Suppressor macrophage (primary cell): Measurements from ENCODE around the gene MYBBP1A.
A peak's percentile ranks its signal among the peaks of the same experiment; 100 is the strongest.
"Not testable (repeated sequence)": the region's sequence is repeated elsewhere in the genome, so short reads cannot be mapped to it uniquely, and the experiment has no call there.

Experiments used
- DNase-seq, 4 experiments: peaks; one replicate each; pipeline ENCODE4 v3.0.0-alpha.2; 2020 to 2022

MYBBP1A gene

GRCh38 chr17:4590042-4590441, 34.9 kb upstream of the MYBBP1A start:
- not testable (repeated sequence) for DNase-seq

GRCh38 chr17:4588898-4589625, 33.9 kb upstream of the MYBBP1A start:
- DNase-seq = no peak

GRCh38 chr17:4588391-4588790, 33.2 kb upstream of the MYBBP1A start:
- no peak for DNase-seq

GRCh38 chr17:4587803-4588202, 32.6 kb upstream of the MYBBP1A start:
- DNase-seq = no peak

- no peak for DNase-seq
Measured at GRCh38 chr17:4587195-4587594, 32.0 kb upstream of the MYBBP1A start.

- no peak for DNase-seq
Measured at GRCh38 chr17:4586043-4586442, 30.9 kb upstream of the MYBBP1A start.

GRCh38 chr17:4585638-4585994, 30.4 kb upstream of the MYBBP1A start:
- no peak for DNase-seq

- DNase-seq = no peak
Measured at GRCh38 chr17:4584917-4585637, 29.9 kb upstream of the MYBBP1A start.

- DNase-seq = peak in 1 of 4 experiments; percentile 47
Measured at GRCh38 chr17:4584101-4584916, 29.1 kb upstream of the MYBBP1A start, which contains the start of gene SMTNL2. Gene SMTNL2 (plus strand): TSS chr17:4584529. CDS start chr17:4584606, 77 bp downstream.

GRCh38 chr17:4583782-4584100, 28.6 kb upstream of the MYBBP1A start:
- peak in 1 of 4 experiments; percentile 23 for DNase-seq

- no peak for DNase-seq
Measured at GRCh38 chr17:4583206-4583605, 28.0 kb upstream of the MYBBP1A start.

GRCh38 chr17:4582691-4583090, 27.5 kb upstream of the MYBBP1A start:
- no peak for DNase-seq

- no peak for DNase-seq
Measured at GRCh38 chr17:4582101-4582501, 26.9 kb upstream of the MYBBP1A start.

GRCh38 chr17:4580291-4580690, 25.1 kb upstream of the MYBBP1A start:
- DNase-seq = no peak

- no peak for DNase-seq
Measured at GRCh38 chr17:4579678-4580077, 24.5 kb upstream of the MYBBP1A start.

- DNase-seq = not testable (repeated sequence)
Measured at GRCh38 chr17:4578349-4578748, 23.2 kb upstream of the MYBBP1A start.

- no peak for DNase-seq
Measured at GRCh38 chr17:4577386-4577993, 22.3 kb upstream of the MYBBP1A start.

- DNase-seq = no peak
Measured at GRCh38 chr17:4576729-4577322, 21.6 kb upstream of the MYBBP1A start.

GRCh38 chr17:4576161-4576558, 21.0 kb upstream of the MYBBP1A start:
- no peak for DNase-seq

GRCh38 chr17:4574448-4575045, 19.4 kb upstream of the MYBBP1A start:
- peak in 3 of 4 experiments; percentile 27 to 56 (median 29) for DNase-seq

- DNase-seq = peak; percentile 75 to 88 (median 84)
Measured at GRCh38 chr17:4573669-4574068, 18.5 kb upstream of the MYBBP1A start.

GRCh38 chr17:4573115-4573514, 17.9 kb upstream of the MYBBP1A start:
- no peak for DNase-seq
